HG02763 (cell line): ENCODE measurements around the gene GEMIN2.
"Not testable (repeated sequence)": the region's sequence is repeated elsewhere in the genome, so short reads cannot be mapped to it uniquely, and the experiment has no call there.

Experiments
- ATAC-seq: cut with Tn5 transposase; IDR thresholded peaks from one replicate; pipeline ENCODE4 v1.9.1; 2021; ENCODE audit warnings: mild to moderate bottlenecking, moderate library complexity; ENCODE audit not compliant: unreplicated experiment

GEMIN2 gene

GRCh38 chr14:39109893-39110715 is 4.0 kb upstream of the GEMIN2 start:
- no peak for ATAC-seq

GRCh38 chr14:39113685-39114072 is 444 bp upstream of the GEMIN2 start:
- no peak for ATAC-seq

GRCh38 chr14:39122330-39123138 is 8.4 kb downstream of the GEMIN2 start:
- ATAC-seq = no peak

GRCh38 chr14:39137835-39138234 is 23.7 kb downstream of the GEMIN2 start:
- ATAC-seq = not testable (repeated sequence)

- ATAC-seq = no peak
These were observed 24.3 kb downstream of the GEMIN2 start for GRCh38 chr14:39138440-39138839.

- ATAC-seq = no peak
These were observed 26.0 kb downstream of the GEMIN2 start for GRCh38 chr14:39140170-39140569.

GRCh38 chr14:39141623-39142022 is 27.5 kb downstream of the GEMIN2 start:
- ATAC-seq = not testable (repeated sequence)

- not testable (repeated sequence) for ATAC-seq
These were observed 29.1 kb downstream of the GEMIN2 start for GRCh38 chr14:39143226-39143625.

- ATAC-seq = no peak
These were observed 31.3 kb downstream of the GEMIN2 start for GRCh38 chr14:39145266-39145966.

- no peak for ATAC-seq
These were observed 40.6 kb downstream of the GEMIN2 start for GRCh38 chr14:39154594-39155189.

- ATAC-seq = no peak
These were observed 43.4 kb downstream of the GEMIN2 start for GRCh38 chr14:39157491-39157890.

GRCh38 chr14:39158222-39158858 is 44.2 kb downstream of the GEMIN2 start:
- no peak for ATAC-seq

GRCh38 chr14:39160494-39160893 is 46.4 kb downstream of the GEMIN2 start:
- no peak for ATAC-seq

- not testable (repeated sequence) for ATAC-seq
These were observed 53.7 kb downstream of the GEMIN2 start for GRCh38 chr14:39167797-39168320.

- no peak for ATAC-seq
These were observed 54.5 kb downstream of the GEMIN2 start for GRCh38 chr14:39168591-39168990.

- ATAC-seq = no peak
These were observed 55.4 kb downstream of the GEMIN2 start for GRCh38 chr14:39169541-39169900.

GRCh38 chr14:39173198-39173597 is 59.1 kb downstream of the GEMIN2 start:
- ATAC-seq = no peak

- ATAC-seq = peak; percentile 92
These were observed 60.7 kb downstream of the GEMIN2 start, which contains the start of gene PNN for GRCh38 chr14:39174560-39175444. Gene PNN, plus strand, starts transcription at chr14:39175254. Its CDS starts 26 bp downstream, at chr14:39175280.
